GM19328 (cell line): Measurements from ENCODE around the gene SGTA.

ENCODE experiments used
- ATAC-seq: cut with Tn5 transposase; IDR thresholded peaks from one replicate; pipeline ENCODE4 v1.9.1; 2021; ENCODE audit warnings: mild to moderate bottlenecking, moderate library complexity; ENCODE audit not compliant: unreplicated experiment

The SGTA gene

GRCh38 chr19:2810141-2811091 is 27.3 kb upstream of the SGTA start:
- ATAC-seq: no peak

- no peak for ATAC-seq
Measured at GRCh38 chr19:2809387-2810140, 26.5 kb upstream of the SGTA start.

- ATAC-seq: no peak
Measured at GRCh38 chr19:2808129-2808941, 25.3 kb upstream of the SGTA start.

- no peak for ATAC-seq
Measured at GRCh38 chr19:2807379-2808128, 24.5 kb upstream of the SGTA start.

GRCh38 chr19:2806736-2807378 is 23.8 kb upstream of the SGTA start:
- no peak for ATAC-seq

GRCh38 chr19:2805991-2806649 is 23.0 kb upstream of the SGTA start:
- no peak for ATAC-seq

GRCh38 chr19:2805261-2805900 is 22.3 kb upstream of the SGTA start:
- ATAC-seq: no peak

- no peak for ATAC-seq
Measured at GRCh38 chr19:2804156-2805004, 21.3 kb upstream of the SGTA start.

- ATAC-seq: no peak
Measured at GRCh38 chr19:2803486-2804155, 20.5 kb upstream of the SGTA start.

GRCh38 chr19:2802826-2803225 is 19.8 kb upstream of the SGTA start:
- no peak for ATAC-seq

- ATAC-seq: no peak
Measured at GRCh38 chr19:2800506-2800905, 17.4 kb upstream of the SGTA start.

GRCh38 chr19:2799273-2800020 is 16.4 kb upstream of the SGTA start:
- ATAC-seq: no peak

- no peak for ATAC-seq
Measured at GRCh38 chr19:2798733-2799132, 15.7 kb upstream of the SGTA start.

GRCh38 chr19:2798158-2798685 is 15.1 kb upstream of the SGTA start:
- ATAC-seq: no peak

GRCh38 chr19:2797280-2797679 is 14.2 kb upstream of the SGTA start:
- ATAC-seq: no peak

- ATAC-seq: no peak
Measured at GRCh38 chr19:2796659-2797266, 13.7 kb upstream of the SGTA start.
